NCI-H748 (cell line): ENCODE data around the gene OR5C1.
A peak's percentile ranks its signal among the peaks of the same experiment; 100 is the strongest.

Experiments used
- DNase-seq: peaks from one replicate; lab custom pipeline; 2025; ENCODE audit not compliant: unreplicated experiment; lab: John Stamatoyannopoulos, UW

The OR5C1 gene

GRCh38 chr9:122788831-122789230 is at the start of gene OR5C1:
TSS of gene OR5C1 (plus strand) at chr9:122788933. CDS start at chr9:122788933, 0 bp downstream.
- DNase-seq: no peak

GRCh38 chr9:122742003-122742402 is 46.7 kb upstream of the OR5C1 start, which contains the start of gene OR1L6:
TSS of gene OR1L6 (plus strand) at chr9:122742303. CDS start at chr9:122749848, 7,545 bp downstream.
- DNase-seq: no peak

GRCh38 chr9:122754825-122755224 is 33.9 kb upstream of the OR5C1 start:
- DNase-seq: no peak

- no peak for DNase-seq
Observed at GRCh38 chr9:122767817-122768216, 20.9 kb upstream of the OR5C1 start.

GRCh38 chr9:122777052-122777451 is 11.7 kb upstream of the OR5C1 start:
- DNase-seq: no peak

- no peak for DNase-seq
Observed at GRCh38 chr9:122777935-122778627, 10.7 kb upstream of the OR5C1 start.

- DNase-seq: no peak
Observed at GRCh38 chr9:122779181-122779580, 9.6 kb upstream of the OR5C1 start.

GRCh38 chr9:122780026-122780425 is 8.7 kb upstream of the OR5C1 start:
- no peak for DNase-seq

- no peak for DNase-seq
Observed at GRCh38 chr9:122781671-122782070, 7.1 kb upstream of the OR5C1 start.

- no peak for DNase-seq
Observed at GRCh38 chr9:122785269-122785668, 3.5 kb upstream of the OR5C1 start.

GRCh38 chr9:122786338-122786737 is 2.4 kb upstream of the OR5C1 start:
- DNase-seq: no peak

- DNase-seq: no peak
Observed at GRCh38 chr9:122789256-122790046, 718 bp downstream of the OR5C1 start.

- DNase-seq: no peak
Observed at GRCh38 chr9:122791872-122792669, 3.3 kb downstream of the OR5C1 start.

GRCh38 chr9:122797316-122798063 is 8.8 kb downstream of the OR5C1 start:
- peak; percentile 40 for DNase-seq

GRCh38 chr9:122800066-122801060 is 11.6 kb downstream of the OR5C1 start, which contains the start of gene OR1K1:
TSS of gene OR1K1 (plus strand) at chr9:122800123. CDS start at chr9:122800123, 0 bp downstream.
- no peak for DNase-seq

- DNase-seq: no peak
Observed at GRCh38 chr9:122806661-122807060, 17.9 kb downstream of the OR5C1 start.

GRCh38 chr9:122807271-122807900 is 18.7 kb downstream of the OR5C1 start:
- DNase-seq: no peak

- DNase-seq: no peak
Observed at GRCh38 chr9:122808141-122808540, 19.4 kb downstream of the OR5C1 start.

- DNase-seq: peak; percentile 95
Observed at GRCh38 chr9:122809261-122809660, 20.5 kb downstream of the OR5C1 start.
